GM08714 (cell line): ENCODE data around the gene TMX1.

Source experiments
- H3K4me3 ChIP-seq: fragments of 200-500 bp; sonication (Bioruptor generic); 2 replicates; pipeline ENCODE4 v1.5.1; 2014; ENCODE audit warnings: mild to moderate bottlenecking, low read length, inconsistent platforms
- ZNF274 ChIP-seq: IDR thresholded peaks from 2 replicates; pipeline ENCODE4 v1.6.1; 2012; ENCODE audit warnings: mild to moderate bottlenecking, low read depth, low read length

TMX1 gene

DNA sequence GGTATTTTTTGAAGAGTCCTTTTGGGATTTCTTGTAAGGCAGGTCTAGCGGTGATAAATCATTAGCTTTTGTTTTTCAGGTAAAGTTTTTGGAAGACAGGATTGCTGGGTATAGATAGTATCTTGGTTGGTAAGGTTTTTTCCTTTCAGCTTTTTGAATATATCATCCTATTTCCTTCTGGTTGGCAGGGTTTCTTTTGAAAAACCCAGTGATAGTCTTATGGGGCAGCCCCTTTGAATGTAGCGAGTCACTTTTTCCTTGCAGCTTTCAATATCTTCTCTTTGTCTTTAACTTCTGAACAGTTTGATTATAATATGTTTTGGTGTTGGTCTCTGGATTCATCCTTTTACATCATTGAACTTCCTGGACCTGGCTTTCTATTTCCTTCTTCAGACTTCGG is 20.2 kb downstream of the TMX1 start:
- TF ChIP-seq ZNF274 = no peak
- no peak overlapping the region for H3K4me3 ChIP-seq

DNA sequence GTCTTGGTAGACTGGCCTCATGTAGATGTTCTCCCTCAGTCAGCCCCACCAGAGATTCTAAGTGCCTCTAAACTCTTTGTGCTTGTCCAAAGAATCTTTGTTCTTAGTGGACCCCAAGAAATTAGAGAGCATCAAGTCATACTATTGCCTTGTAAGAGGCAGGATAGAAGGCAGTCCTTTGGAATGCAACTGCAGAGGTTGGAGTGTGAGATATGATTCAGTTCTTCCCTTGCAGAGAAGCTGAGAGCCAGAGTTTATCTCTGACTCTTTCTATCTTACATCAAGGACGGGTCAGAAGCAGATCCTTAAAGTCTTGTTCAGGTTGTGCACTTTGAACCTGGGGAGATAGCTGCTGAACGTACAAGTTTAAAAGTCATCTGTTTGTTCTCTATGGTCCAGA is 21.1 kb downstream of the TMX1 start:
- no peak overlapping the region for H3K4me3 ChIP-seq
- no peak for TF ChIP-seq ZNF274

DNA sequence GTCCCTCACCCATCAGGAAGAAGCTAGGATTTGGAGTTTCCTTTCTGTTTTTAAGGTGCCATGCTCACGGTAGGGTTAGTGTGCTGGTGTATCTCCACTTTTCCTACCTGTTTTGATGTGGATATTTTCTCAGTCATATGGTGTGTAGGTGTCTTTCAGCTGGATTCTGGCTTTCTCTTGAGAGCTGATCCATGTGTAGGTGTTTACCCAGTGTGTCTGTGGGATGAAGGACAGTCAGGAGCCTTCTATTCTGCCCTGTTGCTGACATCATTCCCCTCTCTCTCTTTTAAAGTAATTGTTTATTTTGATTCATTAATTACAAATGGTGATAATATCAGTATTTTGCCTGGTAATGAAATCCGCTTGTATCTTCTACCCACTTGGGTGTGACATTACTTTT is 22.8 kb downstream of the TMX1 start:
- TF ChIP-seq ZNF274 = no peak
- no peak overlapping the region for H3K4me3 ChIP-seq

DNA sequence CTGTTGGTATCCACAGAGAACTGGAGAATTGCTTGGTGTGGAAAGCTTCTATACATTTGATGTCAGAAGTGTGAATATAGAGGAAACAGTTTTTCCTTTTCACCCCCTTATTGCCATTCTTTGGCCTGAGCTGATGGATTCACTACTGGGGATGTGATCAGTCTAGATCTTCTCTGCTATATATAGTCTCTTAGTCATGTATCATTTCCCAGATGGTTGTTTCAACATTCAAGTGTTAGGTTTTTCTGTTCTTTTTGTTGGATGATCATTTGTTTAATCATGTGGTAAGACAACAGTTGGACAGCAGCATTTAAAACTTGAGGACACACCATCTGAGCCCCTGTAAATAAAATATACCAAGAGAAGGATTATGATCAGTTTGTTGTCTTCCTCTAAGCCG is 29.6 kb downstream of the TMX1 start:
- TF ChIP-seq ZNF274 = no peak
- no peak overlapping the region for H3K4me3 ChIP-seq

DNA sequence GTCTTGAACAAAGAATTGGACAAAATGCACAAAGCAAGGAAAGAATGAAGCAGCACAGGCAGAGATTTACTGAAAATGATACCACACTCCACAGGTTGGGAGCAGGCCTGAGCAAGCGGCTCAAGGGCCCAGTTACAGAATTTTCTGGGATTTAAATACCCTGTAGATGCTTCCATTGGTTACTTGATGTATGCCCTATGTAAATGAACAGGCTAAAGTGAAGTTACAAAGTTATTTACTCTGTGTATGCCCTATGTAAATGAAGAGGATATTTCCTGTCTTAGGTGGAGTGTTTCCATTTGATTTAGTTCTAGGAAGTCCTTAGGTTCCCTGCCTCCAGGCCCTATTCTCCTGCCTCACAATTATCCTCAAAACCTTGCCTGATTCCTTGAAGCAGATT is 36.6 kb downstream of the TMX1 start:
- no peak overlapping the region for H3K4me3 ChIP-seq
- TF ChIP-seq ZNF274 = no peak

DNA sequence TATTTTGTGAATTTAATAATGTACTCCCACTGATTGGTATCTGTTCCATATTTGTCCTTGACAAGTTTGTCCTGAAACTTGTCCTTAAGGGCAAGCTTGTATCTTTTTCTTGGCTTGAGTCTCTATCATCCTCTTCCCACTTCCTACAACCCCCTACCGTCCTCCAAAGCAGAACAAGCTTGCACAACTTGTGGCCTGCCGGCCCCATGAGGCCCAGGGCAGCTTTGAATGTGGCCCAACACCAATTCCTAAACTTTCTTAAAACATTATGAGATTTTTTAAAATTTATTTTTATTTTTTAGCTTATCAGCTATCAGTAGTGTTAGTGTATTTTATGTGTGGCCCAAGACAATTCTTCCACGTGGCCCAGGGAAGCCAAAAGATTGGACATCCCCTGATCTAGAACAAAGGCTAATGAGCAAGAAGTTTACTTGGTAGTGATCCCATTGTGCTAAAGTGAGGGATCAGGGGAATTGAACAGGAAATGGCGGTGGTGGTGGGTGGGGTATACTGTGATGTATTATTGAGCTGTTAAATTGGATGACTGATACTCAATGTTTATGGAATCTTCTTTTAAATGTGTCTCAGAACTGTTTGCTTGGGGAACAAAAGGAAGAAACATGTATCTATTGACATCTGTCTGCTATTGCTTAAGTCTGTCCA is 37.8 kb downstream of the TMX1 start:
- TF ChIP-seq ZNF274 = no peak
- no peak overlapping the region for H3K4me3 ChIP-seq

DNA sequence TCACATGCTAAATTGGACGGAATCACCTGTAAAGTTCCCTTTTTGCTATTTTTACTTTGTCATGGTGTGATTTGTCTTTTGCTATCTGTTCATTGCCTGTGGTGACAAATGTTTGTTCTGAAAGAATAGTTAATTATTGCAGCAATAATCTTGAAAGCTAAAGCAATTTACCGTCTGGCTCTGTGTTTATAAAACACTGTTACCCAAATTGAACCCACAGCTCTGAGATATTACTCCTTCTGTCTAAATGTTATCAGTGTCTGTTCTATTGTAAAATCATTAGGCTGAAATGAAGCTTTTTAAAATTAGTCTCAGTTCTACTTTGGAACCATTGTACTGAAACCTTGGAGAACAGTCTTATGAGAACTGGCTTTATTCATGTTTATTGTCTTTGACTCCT is 42.5 kb downstream of the TMX1 start:
- H3K4me3 ChIP-seq = no peak overlapping the region
- TF ChIP-seq ZNF274 = no peak

DNA sequence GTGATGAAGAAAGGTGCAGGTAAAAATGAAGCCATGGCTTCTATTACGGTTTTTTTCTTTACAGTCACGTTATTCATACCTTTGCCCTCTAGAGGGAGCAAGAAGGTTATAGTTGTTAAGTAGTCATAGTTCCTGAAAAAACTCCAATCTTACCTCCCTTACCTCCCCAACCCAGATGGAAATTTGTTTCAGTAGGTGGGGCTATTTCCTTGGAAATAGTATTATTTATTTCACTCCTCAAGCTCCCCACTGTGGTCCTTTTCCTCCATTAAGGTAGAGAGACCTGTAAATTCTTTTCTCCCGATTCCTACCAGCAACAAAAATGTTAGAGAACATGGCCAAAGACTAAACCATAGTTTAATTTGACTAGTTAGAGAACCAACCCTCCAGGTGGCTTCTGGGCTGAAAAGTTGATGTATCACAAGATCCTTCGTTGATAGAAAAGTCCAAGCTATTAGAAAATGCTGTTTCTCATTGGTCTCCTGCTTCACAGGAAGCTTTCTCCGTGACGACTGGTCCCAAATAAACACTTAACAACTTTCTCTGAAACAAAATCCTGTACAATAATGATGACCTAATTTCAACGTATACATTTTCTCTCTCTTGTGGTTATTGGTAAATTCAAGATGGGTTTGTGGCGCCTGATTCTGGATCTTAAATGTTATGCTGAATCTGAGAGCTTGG is 43.5 kb downstream of the TMX1 start:
- H3K4me3 ChIP-seq = no peak overlapping the region
- TF ChIP-seq ZNF274 = no peak

DNA sequence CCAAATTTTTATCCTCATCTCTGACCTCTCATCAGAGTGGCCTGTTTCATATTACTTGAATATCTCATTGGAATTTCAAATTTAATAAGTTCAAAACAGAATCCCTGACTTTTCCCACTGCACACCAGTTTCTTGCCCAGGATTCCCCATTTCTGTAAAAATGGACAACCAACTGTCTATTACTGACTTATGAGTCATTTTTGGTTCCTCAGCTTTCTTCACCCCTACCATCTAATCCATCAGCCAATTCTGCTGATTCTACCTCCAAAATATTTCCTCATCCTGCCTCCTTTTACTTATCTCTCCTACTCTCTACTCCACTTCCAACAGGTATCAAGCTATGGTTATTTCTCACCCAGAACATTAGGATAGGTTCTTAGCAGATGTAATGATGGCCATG is 44.2 kb downstream of the TMX1 start:
- no peak overlapping the region for H3K4me3 ChIP-seq
- TF ChIP-seq ZNF274 = no peak

DNA sequence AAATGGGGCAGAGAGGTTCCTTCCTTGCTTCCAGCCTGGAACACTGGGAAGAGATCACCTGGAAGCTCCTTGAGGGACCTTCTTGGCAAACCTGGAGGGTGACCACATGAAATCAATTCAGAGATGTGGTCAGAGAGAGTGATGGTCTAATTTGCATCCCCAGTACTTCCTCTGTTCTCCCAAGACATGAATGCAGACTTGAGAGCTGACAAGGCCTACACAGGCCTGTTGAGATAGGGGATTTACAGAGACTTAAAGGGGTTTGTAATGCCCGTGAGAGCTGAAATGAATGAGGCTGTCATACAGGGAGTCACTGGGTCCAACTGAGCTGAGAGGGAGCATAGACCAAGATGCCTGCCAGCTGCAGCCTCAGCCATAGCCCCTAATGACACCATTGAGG is 45.1 kb downstream of the TMX1 start:
- no peak for TF ChIP-seq ZNF274
- no peak overlapping the region for H3K4me3 ChIP-seq

DNA sequence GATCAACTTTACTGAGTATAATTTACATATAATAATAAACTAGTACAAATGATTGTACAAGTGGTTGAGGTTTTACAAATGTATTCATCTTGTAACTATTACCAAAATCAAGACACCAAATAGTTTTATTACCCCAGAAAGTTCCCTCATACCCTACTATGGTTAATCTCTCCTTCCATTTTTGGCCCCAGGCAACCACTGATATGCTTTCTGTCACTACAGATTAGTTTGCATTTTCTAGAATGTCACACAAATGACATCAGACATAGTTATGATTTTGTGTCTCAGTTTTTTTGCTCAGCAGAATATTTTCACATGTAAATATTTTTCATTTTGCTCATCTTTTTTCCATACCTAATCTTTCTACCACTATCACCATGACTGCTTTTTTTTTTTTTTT is 49.1 kb downstream of the TMX1 start:
- H3K4me3 ChIP-seq = no peak overlapping the region
- no peak for TF ChIP-seq ZNF274

DNA sequence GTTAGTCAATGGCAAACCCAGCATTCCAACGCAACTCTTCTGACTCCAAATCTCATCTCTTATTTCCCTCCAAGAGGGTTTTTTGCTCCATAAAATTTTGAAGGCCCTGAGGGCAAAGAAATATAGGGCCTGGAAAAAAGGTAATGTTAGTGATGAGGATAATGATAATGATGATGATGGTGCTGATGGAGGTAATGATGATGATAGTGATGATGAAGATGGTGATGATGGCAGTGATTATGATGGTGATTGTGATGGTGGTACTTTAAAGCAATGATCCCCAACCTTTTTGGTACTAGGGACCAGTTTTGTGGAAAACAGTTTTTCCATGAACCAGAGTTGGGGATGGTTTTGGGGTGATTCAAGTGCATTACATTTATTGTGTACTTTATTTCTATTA is 50.1 kb downstream of the TMX1 start:
- H3K4me3 ChIP-seq = no peak overlapping the region

DNA sequence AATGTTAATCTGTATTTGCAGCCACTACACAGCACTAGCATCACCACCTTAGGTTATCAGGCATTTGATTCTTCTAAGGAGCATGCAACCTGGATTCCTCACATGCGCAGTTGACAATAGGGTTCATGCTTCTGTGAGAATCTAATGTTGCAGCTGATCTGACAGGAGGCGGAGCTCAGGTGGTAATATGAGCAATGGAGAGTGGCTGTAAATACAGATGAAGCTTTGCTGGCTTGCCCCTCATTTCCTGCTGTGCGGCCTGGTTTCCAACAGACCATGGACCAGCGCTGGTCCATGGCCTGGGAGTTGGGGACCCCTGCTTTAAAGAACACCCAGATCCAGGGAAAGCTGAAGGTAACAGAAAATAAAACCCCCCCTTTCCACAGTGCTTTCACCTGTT is 51.0 kb downstream of the TMX1 start:
- H3K4me3 ChIP-seq = no peak overlapping the region
- TF ChIP-seq ZNF274 = no peak

More for the DNA sequence above, 50.1 kb downstream of the TMX1 start:
- TF ChIP-seq ZNF274 = no peak

DNA sequence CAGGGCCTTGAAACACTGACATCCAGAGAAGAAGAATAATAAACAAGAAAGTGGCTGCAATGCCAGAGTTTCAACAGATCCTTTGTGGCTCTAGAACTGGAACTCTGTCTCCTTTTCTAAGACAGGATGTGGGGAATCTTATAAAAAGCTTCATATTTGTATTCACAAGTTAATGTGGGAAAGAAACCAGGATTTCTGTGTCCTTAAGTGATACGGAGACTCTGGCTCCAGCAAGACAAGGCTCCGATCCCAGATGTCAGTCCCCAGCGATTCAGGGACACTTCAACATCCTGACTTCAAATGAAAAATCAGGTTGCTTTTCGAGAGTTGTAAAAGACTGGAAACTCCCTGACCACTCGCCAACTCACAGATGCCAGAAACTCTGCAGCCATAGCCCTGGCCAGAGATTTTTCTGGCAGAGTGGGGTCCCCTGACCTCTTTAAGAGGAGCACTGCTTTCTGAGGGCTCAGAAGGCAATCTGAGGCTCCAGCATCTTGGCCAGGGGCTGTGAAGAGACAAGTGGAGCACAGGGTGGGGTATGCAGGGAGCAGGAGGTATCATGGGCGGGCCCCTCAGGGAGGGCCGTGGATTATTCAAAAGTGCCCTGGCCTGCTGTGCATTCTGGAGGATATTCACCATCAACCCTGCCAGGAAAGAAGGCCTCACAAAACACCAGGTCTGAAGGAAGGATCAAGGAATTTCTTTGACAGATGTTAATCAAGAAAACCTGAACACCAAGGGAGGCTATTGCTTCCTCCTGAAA is 53.3 kb downstream of the TMX1 start:
- no peak overlapping the region for H3K4me3 ChIP-seq
- no peak for TF ChIP-seq ZNF274

DNA sequence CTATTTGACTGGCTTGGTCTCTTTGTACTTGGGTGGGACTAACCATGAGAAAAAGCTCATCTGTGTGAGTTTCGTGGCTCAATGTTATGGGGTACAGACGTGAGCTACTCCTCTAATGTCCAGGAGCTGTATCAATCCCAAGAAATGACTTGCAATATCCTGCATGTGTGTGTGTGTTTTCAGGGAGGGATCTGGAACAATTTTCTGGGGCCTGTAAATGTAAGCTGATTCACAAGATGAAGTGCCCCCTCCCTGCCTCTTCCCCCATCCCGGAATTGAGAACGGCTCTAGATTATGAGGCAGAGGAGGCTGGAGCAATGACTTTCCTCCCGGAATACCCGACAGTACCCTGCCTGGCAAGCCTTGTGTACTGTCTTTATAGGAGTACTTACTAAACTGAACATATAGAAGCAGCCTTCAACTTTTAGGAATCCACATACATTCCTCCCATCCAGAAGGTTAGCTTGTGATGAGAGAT is 53.9 kb downstream of the TMX1 start:
- no peak overlapping the region for H3K4me3 ChIP-seq
- TF ChIP-seq ZNF274 = no peak
